ENCODE measurements around the gene SLC4A8.
"Not testable (repeated sequence)": the region's sequence is repeated elsewhere in the genome, so short reads cannot be mapped to it uniquely, and the experiment has no call there.

SLC4A8 gene

DNA sequence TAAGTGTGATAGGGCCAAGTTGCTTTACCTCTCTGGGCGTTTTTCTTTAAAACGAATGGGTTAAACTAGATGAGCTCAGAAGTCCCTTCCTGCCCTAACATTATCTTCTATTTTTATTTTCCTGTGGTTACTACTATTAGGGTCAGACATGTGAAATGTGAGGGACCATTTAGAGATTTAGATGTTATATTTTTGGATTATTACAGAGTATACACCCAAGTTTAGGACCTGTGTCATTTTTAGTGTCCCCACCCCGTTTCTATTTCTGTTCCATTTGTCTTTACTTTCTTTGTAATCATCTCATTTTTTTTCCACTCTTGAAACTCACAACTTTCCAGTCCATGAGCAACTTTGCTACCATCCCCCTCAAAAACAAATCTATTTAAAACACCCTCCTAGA lies 56.3 kb downstream of the SLC4A8 start:
- DNase-seq (ENCODE audit: low read depth in 2 of 2), result no peak

DNA sequence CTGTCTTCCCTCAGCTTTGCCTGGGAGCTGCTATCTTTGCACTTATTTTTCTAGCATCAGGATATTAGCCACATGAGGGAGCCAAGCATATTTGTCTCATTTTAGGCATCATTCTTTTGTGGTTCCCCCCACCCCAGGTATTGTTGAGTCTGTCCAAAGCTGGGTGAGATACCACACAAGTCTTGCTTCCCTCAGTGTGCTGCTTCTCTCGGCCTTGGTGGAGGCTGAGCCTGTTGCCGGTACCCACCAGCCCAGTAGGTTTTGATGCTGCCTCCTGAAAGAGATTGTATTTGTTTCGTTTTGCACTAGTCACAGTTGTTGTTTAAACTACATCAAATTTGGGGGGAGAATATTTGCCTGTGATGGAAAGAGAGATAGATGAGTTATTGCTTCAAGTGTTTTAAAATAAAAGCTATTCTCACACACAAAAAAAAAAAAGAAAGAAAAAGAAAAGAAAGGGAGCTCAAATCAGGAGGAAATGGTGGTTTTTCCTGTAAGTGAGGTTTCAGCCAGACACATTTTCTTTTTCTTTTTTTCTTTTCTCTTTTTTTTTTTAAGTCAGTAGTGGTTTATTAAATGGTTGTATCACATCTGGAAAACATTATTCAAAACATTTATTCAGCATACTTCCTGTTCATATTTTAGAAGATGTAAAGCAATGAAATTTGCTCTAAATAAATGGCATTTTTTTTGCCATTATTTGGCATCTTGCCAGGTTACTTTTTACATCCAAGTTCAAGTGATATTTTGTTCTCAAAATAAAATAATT lies 58.5 kb downstream of the SLC4A8 start:
- DNase-seq (ENCODE audit: low read depth in 2 of 2), result no peak

DNA sequence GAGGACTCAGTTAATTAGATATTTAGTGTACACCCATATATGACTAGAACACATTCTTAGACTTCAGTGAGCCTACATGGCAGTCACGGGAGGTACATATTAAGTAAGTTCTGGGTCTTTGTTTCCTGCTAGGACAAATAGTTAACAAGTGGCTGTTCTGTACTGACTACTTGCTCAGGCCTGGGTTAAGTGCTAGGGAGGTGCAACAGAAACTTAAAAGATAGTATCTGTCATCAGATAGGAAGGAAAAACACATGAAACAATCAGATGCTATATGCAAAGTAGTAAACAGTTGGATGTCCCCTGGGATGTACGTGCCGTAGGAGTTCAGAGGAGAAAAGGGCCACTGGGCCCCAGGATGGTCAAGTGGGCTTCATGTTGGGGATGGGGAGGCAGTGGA lies 59.5 kb downstream of the SLC4A8 start:
- DNase-seq (ENCODE audit: low read depth in 2 of 2), result no peak

DNA sequence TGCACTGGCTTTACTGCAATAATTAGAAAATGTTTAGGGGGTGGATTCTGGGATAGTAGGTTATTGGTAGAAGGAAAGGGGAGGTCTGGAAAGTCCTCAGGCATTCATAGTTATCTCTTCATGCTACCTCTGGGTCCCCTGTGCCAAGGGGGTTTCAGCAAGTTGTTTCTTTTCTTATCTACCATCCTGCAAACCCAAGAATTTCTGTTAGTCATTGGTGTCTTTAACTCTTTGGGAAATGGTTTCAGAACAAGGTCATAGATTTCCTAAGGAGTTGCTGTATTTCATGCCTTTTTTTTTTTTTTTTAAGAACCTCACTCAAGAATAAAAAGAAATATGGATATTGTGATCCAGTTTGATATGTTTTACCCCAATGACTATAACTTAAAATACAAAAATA lies 63.6 kb downstream of the SLC4A8 start:
- no peak for DNase-seq (ENCODE audit: low read depth in 2 of 2)

DNA sequence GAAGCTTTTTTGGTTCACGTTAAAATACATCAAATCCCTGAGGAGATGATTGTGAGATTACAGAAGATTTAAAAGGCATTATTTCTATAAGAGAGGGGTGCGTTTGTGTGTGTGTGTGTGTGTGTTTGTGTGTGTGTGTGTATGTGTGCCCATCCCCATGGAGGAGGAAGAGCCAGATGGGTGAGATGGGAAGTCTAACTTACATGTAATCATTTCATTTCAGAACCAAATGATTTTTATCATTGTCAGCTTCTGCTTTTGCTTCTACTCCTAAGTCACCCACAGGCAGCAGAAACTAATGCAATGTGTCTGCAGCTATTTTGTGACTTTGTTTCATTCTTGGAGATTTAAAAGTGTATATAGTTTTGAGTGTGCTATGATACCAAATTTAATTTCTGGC lies 68.7 kb downstream of the SLC4A8 start:
- DNase-seq (ENCODE audit: low read depth in 2 of 2), result no peak

DNA sequence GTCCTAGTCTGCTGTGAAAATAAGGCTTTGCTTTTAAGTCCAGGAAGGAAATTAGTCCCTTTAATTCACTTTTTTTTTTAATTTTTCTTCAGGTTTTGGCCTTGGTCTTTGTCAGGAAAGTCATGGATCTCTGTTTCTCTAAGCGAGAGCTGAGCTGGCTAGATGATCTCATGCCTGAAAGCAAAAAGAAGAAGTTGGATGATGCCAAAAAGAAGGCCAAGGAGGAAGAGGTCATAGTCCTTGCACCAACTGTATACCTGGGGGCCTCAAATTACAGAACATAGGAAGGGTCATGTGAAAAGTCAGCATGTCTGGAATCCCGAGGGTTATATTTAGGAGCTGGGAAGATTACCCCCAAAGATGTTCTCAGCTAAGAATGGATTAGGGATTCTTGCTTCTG lies 72.3 kb downstream of the SLC4A8 start:
- DNase-seq (ENCODE audit: low read depth in 2 of 2), result no peak

DNA sequence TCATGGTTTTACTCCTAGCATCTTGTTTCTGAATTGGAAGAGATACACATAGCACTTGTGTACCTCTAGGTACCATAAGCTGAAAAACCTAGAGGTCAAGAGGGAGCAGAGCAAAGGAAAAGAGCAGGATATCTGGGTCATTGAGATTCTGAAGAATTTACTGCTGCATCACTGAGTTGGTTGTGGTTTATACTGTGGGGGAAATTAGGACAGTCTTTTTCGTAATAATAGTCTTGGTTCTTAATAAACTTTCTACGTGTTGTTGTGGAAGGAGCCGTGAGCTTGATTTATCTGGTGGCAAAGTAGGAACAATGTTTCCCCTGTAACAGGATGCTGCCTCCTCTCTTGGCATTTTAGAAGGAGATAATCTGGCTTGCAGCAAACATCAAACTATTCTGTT lies 80.2 kb downstream of the SLC4A8 start:
- DNase-seq (ENCODE audit: low read depth in 2 of 2), result no peak

DNA sequence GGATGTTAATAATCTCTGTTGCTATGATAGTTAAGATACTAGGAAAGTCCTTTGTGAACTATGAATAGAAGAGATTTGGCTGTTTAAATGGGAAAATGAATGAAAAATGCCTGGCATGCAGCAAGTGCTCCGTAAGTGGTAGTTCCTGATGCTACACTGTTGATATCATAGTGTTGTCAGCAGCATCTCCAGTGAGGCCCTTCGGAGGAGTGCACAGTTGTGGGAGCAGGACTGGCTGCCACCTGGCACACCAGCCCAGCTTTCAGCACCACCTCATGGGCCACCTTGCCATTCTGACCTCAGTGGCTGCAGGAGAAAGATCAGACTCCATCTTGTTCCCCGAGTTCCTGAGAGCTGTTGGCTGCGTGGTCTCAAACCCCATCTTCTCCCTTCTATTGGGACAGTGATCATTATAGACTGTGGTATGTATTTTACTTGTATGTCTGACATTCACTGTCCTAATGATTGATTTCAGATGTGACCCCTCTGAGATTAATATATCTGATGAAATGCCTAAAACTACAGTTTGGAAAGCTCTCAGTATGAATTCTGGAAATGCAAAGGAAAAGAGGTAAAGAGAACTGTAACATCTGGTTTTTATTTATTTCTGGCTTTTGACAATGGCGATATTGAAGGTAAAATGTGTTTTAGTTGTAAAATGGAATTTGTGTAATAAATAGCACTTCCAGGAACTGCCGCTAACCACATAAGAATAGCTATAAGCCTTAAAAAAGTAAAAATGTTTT lies 80.9 kb downstream of the SLC4A8 start:
- no peak for DNase-seq (ENCODE audit: low read depth in 2 of 2)

DNA sequence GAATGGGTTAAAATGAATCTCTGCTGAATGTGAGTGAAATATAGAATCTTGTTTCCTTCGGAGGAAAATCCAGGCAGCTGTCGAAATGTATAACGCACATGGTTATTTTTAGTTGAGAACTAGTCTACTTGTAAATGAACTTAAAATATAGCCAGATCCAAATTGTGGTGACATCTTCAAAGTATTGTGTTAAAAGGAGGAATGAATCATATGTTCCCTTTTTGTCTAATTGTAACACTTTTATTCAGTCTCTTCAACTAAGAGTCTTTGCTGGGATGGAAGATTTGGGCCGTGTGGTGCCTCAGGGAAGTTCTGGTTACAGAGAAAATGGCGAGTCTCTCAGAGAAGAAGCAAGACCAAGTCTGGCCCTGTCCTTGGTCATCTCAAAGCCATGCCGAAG lies 82.5 kb downstream of the SLC4A8 start:
- no peak for DNase-seq (ENCODE audit: low read depth in 2 of 2)

DNA sequence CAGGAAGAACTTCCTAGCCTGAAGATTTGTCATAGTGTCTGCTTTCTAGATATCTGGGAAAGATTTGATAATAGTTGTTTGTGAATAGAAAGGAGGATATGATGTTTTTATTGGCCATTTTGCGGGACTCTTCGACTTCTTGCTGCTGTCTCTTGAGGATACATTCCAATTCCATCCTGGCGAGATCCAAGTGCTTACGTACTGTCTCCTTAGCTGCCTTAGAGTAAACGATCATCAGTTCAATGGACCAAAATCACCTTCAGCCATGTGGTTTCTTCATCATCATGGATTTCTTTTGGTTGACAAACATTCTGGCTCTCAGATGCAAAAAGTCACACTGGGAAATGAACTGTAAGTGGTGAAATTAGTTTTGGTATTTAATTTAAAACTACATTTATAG lies 83.7 kb downstream of the SLC4A8 start:
- no peak for DNase-seq (ENCODE audit: low read depth in 2 of 2)

DNA sequence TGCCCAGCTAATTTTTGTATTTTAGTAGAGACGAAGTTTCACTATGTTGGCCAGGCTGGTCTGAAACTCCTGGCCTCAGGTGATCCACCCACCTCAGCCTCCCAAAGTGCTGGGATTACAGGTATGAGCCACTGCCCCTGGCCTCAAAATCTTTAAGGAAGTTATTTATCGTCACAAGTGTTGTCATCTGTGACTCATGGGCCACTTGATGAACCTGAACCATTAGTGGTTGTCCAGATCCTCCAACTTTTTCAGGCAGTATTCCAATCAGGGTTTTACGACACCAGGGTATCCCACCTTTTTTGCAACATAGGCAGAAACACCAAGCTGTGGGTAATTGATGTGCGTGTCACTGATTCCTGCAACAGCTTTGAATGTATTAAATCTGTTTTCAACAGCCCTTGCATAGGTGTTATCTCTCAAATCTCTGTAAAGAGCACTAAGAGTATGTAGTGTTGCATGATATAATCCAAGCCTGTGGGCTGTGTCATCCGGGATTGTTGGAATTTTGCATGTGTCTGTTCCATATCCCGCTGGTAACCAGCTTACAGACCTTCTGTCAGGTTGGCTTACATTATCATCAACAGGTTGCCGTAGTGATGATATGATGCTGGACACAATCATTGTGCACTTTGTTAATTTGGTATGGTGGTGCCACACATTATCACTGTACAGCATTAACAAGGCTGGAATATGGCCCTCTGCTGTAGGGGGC lies 87.1 kb downstream of the SLC4A8 start:
- DNase-seq (ENCODE audit: low read depth in 2 of 2), result no peak

DNA sequence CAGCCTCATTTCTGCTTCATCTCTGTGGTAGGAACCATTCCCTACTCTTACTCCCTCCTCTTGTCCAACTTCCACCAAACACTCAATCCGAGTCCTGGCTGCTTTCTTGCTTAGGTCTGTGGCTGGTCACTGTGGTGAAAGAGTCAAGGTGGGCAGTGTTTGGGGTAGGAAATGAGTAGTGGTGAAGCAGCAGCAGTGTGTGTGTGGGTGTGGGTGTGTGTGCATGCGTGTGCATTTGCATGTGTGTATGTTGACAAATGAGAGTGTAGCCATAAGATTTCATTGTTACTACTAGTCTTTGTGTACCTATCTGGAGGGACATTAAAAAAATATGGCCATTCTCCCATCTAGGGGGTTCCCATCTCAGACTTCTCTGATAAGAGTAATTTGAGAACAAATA lies 87.8 kb downstream of the SLC4A8 start:
- DNase-seq (ENCODE audit: low read depth in 2 of 2), result no peak

DNA sequence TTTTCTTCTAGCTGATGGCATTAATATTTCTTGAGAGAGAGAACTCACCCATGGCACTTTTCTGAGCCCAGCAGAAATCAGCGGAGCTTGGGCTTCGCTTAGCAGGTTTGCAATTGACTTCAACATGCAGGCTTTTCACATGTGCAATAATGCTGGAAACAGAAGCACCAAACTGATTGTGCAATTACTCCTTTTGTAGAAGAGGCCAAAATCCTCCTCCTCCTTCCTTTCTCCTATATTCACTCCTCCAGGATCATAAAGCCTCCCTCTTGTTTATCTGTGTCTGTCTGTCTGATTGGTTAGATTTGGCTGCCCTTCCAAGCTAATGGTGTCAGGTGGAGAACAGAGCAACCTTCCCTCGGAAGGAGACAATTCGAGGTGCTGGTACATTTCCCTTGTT lies 90.4 kb downstream of the SLC4A8 start:
- not testable (repeated sequence) for DNase-seq (ENCODE audit: low read depth in 2 of 2)

DNA sequence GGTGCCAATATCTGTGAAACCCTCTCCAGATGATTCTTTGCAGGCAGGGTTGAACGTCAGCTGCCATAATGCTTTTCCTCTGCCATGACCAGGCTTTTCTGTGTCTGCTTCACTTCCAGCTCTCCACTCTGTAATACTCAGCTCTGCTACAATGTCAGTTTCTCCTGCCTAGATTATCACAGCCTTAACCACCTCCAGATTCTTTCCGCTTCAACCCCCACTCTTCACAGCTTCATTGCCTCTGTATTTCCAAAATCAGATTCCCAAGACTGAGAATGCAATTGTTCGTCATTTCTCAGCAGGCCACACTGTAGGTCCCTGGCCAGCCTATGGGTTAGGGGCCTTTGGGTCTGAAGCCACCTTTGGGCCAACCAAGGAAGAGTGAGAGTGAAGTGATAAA lies 92.7 kb downstream of the SLC4A8 start:
- DNase-seq (ENCODE audit: low read depth in 2 of 2), result no peak

DNA sequence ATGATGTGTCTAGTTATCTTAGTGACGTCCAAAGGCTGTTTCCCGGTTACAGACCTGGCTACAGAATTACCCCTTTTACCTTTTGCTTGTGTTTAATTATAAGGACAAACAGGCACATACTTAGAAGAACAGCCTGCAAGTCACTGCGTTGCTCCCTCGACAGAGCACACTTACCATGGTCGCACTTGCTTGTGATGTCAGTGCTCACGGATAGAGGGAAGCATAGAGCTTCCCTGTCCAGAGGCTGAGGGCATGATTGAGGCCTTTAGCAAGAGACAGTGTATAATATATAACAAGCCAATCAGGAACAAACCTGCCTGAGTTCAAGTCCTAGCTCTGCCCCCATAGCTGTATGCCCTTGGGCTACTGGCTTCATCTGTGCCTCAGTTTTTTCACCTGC lies 93.2 kb downstream of the SLC4A8 start:
- DNase-seq (ENCODE audit: low read depth in 2 of 2), result no peak

DNA sequence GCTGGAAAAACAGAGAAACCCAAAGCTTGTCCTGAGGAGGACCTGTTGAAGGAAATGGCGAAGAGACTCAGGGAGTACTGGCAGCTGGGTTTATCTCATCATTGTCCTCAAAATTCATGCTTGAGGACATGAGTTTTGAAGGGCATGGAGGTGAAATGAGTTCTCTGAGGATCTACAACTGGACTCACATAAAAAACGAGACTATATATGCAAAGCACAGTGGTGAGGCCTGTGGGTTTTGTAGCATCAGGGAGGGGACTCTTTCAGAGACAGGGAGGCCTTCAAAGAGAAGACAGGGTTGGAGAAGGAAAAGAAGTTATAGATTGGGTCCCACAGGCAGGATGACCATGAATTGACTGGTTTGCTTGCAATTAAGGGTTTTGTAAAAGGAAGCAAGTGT lies 95.1 kb downstream of the SLC4A8 start:
- no peak for DNase-seq (ENCODE audit: low read depth in 2 of 2)

DNA sequence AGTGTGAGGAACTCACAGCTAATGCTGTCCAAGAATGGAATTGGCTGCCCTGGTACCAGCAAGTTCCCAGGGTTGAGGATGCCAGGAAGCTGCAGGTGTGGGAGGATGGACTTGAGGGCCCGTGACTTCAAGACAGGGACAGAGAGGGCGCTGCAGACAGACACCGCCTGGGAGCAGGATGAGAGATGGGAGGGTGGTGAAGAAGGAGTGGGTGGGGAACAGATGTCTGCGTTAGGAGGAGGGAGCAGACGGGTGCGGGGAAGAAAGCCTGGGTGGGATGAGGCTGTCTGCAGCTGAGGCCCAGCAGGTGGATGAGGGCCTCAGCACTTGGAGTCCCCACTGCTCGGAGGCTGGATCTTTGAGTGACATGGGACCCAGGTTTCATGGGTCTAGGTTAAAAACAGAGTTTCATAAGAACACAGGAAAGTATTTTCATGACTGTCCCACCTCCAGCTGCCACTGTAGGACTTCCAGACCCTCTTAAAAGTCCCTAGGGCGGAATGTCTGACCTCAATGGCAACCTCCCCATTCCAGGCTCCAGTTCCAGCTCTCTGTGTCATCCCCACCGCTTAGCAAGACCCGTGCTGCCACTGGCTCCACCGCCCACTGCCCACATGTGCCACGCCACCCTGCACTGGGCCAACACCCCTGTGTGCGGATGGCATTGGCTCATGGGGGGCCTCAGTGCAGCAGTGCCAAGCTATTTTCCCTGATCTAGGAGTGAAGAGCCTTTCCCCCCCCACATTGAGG lies 96.1 kb downstream of the SLC4A8 start:
- DNase-seq (ENCODE audit: low read depth in 2 of 2), result no peak

DNA sequence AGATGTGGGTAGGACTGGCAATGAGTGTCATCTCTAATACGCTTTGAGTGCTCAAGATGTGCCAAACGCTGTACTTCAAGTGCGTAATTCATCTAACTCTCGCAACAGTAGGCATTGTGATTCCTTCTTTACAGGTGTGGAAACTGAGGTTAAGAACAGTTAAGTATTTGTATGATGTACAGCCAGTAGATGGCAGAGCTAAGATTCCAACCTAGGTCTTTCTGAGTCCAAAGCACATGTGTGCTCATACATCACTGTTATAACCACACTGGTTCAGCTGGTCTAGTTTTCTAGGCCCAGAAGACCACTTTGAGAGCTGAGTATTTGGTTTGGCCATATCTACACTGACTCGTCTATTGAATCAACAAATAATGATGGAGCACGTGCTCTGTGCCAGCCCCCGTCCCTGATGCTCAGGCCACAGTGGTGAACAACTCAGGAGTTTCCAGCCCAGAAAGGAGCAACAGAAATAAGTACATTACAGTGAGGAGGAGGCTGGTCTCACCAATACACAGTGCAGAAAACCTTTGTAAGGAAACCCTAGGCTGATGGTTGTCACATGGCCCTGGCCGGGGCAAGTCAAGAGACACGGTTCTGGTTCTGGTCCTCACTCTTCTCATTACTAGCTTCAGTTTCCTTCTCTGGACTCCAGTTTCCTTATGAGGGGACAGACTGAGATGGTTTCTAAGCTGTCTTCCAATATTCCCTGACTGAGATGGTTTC lies 97.1 kb downstream of the SLC4A8 start:
- DNase-seq (ENCODE audit: low read depth in 2 of 2), result no peak

DNA sequence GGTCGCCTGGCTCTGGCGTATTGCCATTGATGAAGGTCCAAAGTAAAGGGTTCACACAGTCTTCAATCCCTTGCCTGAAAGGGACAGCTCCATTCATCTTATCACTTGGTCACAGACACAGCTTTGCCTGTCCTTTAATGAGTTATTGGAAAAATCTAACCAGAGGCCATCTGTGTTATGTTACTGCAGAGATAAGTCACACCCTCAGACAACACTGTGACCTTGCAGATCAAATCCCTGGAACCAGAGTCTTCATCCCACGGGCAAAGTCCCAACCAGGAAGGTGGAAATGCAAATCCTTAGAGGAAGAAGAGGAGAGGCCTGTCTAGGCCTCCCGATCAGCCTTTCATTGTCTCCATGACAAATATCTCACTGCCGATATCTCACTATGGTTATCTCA lies 98.1 kb downstream of the SLC4A8 start:
- no peak for DNase-seq (ENCODE audit: low read depth in 2 of 2)

DNA sequence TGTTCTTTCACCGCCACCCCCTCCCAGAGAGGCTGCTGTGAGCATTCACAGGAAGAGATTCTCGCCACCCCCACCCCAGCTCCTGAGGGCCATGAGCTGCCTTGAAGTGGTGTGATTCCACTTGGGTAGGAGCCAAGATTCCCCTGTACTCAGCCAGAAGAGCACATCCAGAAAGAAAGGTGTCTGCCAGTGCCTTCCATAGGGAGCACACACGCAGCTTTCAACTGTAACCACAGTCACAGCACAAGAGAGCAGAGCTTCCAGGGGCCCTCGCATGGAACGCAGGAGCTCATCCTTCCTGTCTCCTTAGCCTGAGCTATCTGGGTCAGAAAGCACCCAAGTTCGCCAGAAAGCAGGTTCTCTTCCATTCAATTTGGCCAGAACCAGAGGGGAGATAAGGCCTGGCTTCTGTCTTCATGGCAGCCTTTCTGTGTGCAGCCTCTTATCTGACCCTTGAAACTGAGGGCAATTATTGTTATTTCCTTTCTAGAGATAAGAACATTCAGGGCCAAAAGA lies 99.8 kb downstream of the SLC4A8 start:
- DNase-seq (ENCODE audit: low read depth in 2 of 2), result no peak

DNA sequence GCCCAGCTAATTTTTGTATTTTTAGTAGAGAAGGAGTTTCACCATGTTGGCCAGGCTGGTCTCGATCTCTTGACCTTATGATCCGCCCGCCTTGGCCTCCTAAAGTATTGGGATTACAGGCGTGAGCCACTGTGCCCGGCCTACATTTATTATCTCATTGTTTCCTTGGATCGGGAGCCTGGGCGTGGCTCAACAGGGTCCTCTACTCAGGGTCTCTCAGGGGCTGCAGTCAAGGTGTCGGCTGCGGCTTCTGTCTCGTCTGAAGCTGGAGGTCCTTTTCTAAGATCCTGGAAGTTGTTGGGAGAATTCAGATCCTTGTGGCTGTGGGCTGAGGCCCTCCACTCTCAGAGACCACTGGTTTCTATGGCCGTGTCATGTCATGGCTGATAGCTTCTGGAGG lies 100.9 kb downstream of the SLC4A8 start:
- no peak for DNase-seq (ENCODE audit: low read depth in 2 of 2)

Data from stimulated activated CD8-positive, alpha-beta memory T cell treated with anti-CD3 and anti-CD28 coated beads, Interleukin-2, amount 100 ng/mL, for 1 hour (primary cell).